ENCODE measurements around the gene RRAS2.

Gene RRAS2

DNA sequence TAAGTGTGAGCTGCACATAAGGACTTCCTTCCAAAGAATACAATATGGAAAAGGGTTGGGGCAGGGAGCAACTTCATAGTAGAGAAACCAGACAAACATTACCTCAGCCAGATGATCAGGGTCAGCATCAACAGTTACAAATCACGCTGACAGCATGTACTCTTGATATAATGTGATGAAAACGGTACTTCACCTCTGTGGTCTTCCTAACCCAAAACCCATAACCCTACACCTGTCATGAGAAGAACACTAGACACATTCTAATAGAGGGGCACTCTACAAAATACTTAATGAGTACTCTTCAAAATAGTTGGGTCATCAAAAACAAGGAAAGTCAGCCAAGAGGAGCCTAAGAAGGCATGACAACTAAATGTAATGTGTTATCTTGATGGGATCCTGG lies 43.9 kb downstream of the RRAS2 start:
- DNase-seq (ENCODE audit: low read depth): no peak
- TF ChIP-seq, protein P1, sequence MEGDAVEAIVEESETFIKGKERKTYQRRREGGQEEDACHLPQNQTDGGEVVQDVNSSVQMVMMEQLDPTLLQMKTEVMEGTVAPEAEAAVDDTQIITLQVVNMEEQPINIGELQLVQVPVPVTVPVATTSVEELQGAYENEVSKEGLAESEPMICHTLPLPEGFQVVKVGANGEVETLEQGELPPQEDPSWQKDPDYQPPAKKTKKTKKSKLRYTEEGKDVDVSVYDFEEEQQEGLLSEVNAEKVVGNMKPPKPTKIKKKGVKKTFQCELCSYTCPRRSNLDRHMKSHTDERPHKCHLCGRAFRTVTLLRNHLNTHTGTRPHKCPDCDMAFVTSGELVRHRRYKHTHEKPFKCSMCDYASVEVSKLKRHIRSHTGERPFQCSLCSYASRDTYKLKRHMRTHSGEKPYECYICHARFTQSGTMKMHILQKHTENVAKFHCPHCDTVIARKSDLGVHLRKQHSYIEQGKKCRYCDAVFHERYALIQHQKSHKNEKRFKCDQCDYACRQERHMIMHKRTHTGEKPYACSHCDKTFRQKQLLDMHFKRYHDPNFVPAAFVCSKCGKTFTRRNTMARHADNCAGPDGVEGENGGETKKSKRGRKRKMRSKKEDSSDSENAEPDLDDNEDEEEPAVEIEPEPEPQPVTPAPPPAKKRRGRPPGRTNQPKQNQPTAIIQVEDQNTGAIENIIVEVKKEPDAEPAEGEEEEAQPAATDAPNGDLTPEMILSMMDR (IDR thresholded peaks at IDR 0.05; ENCODE audit: low read depth, low read length, missing control alignments): no peak
- in situ Hi-C loops (cut with HindIII; ENCODE audit: low sequenced_read_pairs): loop anchor here (5.0 kb wide), 2 partner anchors 52 to 102 kb away; no protein-coding TSS in a partner anchor
- no peak overlapping the region for H3K4me3 ChIP-seq (ENCODE audit: low read depth, low read length)

DNA sequence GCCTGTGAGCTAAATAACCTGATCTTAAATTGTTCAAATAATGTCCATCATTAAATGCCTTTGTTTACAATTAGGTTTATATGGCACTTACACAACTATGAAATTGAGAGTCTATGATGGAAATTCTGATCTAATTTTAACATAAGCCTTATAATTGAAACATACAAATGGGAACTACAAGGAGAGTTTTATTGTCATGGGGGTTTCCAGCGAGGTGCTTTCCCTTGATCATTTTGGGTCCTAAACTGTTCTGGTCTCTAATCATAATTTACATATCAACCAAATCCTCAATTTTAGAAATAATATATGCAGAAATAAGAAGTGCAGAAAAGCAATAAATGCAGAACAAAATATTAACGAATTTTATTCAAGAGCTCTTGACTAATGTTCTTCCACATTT lies 44.9 kb downstream of the RRAS2 start:
- no peak for DNase-seq (ENCODE audit: low read depth)
- in situ Hi-C loops (cut with HindIII; ENCODE audit: low sequenced_read_pairs): no loop called here
- no peak overlapping the region for H3K4me3 ChIP-seq (ENCODE audit: low read depth, low read length)
- TF ChIP-seq, protein P1 (IDR thresholded peaks at IDR 0.05; ENCODE audit: low read depth, low read length, missing control alignments): no peak

DNA sequence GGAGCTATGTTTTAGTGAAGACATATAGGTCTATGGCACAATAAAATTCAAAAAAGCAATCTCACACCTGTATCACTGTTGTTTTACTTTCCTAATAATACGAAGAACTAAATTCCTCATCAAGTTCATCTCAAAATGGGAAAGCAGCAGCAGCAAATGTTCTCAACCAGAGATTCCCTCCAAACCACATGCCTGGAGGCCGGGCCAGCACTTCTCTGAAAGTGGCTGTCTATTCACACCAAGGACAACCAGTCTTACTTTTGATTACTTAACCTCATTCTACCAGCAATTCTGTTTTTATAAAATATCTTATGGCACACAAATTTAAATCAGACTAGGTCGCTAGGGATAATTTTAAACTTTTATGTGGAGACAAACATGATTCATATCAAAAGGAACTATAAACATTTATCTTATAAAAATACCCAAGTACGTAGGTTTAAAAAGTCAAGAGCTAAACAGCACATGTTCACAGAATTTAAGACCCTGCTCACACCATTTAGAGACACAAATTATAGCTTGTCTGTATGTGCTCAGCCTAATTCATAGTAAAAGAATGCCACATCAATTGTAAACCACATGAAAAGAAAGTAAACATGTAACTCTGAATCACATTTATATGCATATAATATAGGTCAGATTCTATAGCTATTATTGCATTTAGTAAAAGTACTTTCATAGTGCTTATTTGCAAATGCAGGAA lies 46.1 kb downstream of the RRAS2 start:
- in situ Hi-C loops (cut with HindIII; ENCODE audit: low sequenced_read_pairs): no loop called here
- no peak for DNase-seq (ENCODE audit: low read depth)
- H3K4me3 ChIP-seq (ENCODE audit: low read depth, low read length): no peak overlapping the region
- TF ChIP-seq, protein P1 (IDR thresholded peaks at IDR 0.05; ENCODE audit: low read depth, low read length, missing control alignments): no peak

DNA sequence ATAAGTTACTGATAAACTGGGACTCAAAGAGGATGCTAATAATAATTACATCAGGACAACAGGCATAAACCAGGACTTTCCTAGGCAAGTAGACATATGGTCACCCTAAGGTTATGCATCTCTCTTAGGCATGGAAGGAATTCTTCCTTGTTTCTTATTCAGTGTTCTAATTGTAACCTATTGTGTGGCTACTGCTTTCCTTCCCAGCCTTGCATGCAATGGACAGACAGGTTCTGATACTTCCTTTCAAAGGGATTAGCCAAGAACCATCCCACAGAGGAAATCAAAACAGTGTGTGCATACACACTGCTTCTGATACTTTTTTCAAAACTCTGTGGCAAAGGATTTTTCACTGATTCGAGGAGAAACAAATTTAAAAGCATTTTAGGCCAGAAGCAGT lies 48.3 kb downstream of the RRAS2 start:
- no peak overlapping the region for H3K4me3 ChIP-seq (ENCODE audit: low read depth, low read length)
- no peak for DNase-seq (ENCODE audit: low read depth)
- TF ChIP-seq, protein P1 (IDR thresholded peaks at IDR 0.05; ENCODE audit: low read depth, low read length, missing control alignments): no peak
- in situ Hi-C loops (cut with HindIII; ENCODE audit: low sequenced_read_pairs): no loop called here

DNA sequence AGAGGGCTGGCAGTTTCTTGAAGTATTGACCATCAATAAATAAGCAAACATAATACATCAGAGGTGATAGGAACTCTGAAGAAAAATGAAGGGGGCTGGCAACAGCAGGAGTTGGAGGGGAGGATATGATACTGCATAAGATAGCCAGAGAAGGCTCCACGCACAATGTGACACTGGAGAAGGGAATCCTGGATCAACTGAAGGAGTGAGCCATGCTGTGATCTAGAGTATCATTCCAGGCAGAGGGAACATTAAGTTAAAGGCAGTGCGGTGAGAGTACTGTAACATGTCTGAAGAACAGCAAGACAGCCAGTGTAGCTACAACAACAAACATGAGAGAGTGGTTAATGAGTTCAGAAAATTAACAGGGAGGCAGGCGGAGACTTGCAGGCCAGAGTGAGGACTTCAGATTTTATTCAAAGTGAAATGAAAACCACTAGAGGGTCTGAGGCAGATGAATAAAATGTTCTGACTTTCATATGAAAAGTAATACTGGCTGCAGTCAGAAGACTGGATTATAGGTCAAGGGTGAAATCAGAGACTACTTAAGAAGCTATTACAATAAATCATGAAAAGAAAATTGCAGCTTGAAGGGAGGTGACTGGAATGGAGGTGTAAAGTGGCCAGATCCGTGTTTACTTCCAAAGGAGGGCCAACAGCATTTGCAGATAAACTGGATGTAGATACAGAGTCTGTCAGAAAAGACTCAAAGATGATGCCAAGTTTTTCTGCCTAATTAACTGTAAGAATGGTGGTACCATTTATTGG lies 49.4 kb downstream of the RRAS2 start:
- in situ Hi-C loops (cut with HindIII; ENCODE audit: low sequenced_read_pairs): no loop called here
- TF ChIP-seq, protein P1 (IDR thresholded peaks at IDR 0.05; ENCODE audit: low read depth, low read length, missing control alignments): no peak
- H3K4me3 ChIP-seq (ENCODE audit: low read depth, low read length): no peak overlapping the region
- DNase-seq (ENCODE audit: low read depth): no peak

DNA sequence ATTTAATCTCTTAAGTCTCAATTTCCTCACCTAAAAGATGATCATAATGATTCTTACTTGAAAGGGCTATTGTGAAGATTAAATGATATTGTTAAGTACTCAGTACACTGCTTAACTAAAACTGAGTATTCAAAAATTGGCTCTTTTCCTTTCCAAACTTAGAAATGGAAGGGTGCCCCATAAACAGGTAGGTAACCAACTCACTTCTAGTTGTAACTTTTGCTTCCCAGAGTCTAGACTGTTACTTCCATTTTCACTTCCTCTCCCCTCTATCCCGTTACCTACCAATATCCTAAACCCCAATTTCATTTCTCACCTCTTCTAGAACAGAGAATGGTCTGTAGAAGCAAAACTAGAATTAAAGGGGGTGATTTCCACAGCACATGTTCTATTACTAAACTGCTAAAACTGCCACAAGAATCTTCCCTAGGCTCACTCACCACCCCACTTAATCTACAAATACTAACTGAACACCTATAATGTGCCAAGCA lies 50.0 kb downstream of the RRAS2 start:
- H3K4me3 ChIP-seq (ENCODE audit: low read depth, low read length): no peak overlapping the region
- no peak for DNase-seq (ENCODE audit: low read depth)
- in situ Hi-C loops (cut with HindIII; ENCODE audit: low sequenced_read_pairs): no loop called here
- TF ChIP-seq, protein P1 (IDR thresholded peaks at IDR 0.05; ENCODE audit: low read depth, low read length, missing control alignments): no peak
